Epidermal melanocyte (primary cell): Measurements from ENCODE around the gene SORL1-AS1.

Experiments
- DNase-seq: peaks from one replicate; pipeline ENCODE4 v3.0.0; 2011; ENCODE audit warnings: low spot score; ENCODE audit not compliant: insufficient read length

The SORL1-AS1 gene

GRCh38 chr11:121476379-121477032, 23.7 kb upstream of the SORL1-AS1 start:
- DNase-seq: no peak

- no peak for DNase-seq
Observed at GRCh38 chr11:121474680-121475079, 21.9 kb upstream of the SORL1-AS1 start.

- DNase-seq: no peak
Observed at GRCh38 chr11:121473064-121473777, 20.5 kb upstream of the SORL1-AS1 start.

GRCh38 chr11:121472312-121472711, 19.5 kb upstream of the SORL1-AS1 start:
- DNase-seq: no peak

- DNase-seq: no peak
Observed at GRCh38 chr11:121471167-121471566, 18.4 kb upstream of the SORL1-AS1 start.

- no peak for DNase-seq
Observed at GRCh38 chr11:121469910-121470309, 17.1 kb upstream of the SORL1-AS1 start.

- no peak for DNase-seq
Observed at GRCh38 chr11:121467965-121468364, 15.2 kb upstream of the SORL1-AS1 start.

- no peak for DNase-seq
Observed at GRCh38 chr11:121467471-121467870, 14.7 kb upstream of the SORL1-AS1 start.

- DNase-seq: peak; percentile 72
Observed at GRCh38 chr11:121466063-121466794, 13.5 kb upstream of the SORL1-AS1 start.

- DNase-seq: no peak
Observed at GRCh38 chr11:121465709-121466062, 12.9 kb upstream of the SORL1-AS1 start.

GRCh38 chr11:121464352-121464946, 11.7 kb upstream of the SORL1-AS1 start:
- no peak for DNase-seq

GRCh38 chr11:121463689-121464335, 11.0 kb upstream of the SORL1-AS1 start:
- DNase-seq: no peak

GRCh38 chr11:121461843-121462242, 9.1 kb upstream of the SORL1-AS1 start:
- no peak for DNase-seq

- DNase-seq: no peak
Observed at GRCh38 chr11:121460941-121461514, 8.3 kb upstream of the SORL1-AS1 start.

- DNase-seq: no peak
Observed at GRCh38 chr11:121459413-121460017, 6.7 kb upstream of the SORL1-AS1 start.

- DNase-seq: no peak
Observed at GRCh38 chr11:121458551-121458950, 5.8 kb upstream of the SORL1-AS1 start.

GRCh38 chr11:121456816-121457431, 4.2 kb upstream of the SORL1-AS1 start:
- no peak for DNase-seq

GRCh38 chr11:121456151-121456550, 3.4 kb upstream of the SORL1-AS1 start:
- no peak for DNase-seq

- no peak for DNase-seq
Observed at GRCh38 chr11:121455115-121455514, 2.3 kb upstream of the SORL1-AS1 start.

GRCh38 chr11:121453589-121454299, 977 bp upstream of the SORL1-AS1 start:
- no peak for DNase-seq
